Activated B cell treated with CpG ODN at 0.5 μM for 24 hours (primary cell): ENCODE results near the gene HIGD2A. TPM values are rescaled to one million over a fixed set of nuclear protein-coding genes. Genes with fewer than 3 reads are reported as not detected.

Experiments used
- ATAC-seq: fragments of 200-7000 bp; cut with Tn5 transposase; one replicate; pipeline ENCODE4 v1.10.0; 2021; ENCODE audit warnings: low read depth, mild to moderate bottlenecking, moderate library complexity
- CTCF ChIA-PET: fragments of 350-600 bp; sonication (Branson Sonifier 250); formaldehyde crosslinking; loops from one replicate; lab custom pipeline; 2021; ENCODE audit warnings: antibody characterized with exemption; lab: Charles Lee
- POLR2A ChIA-PET: fragments of 350-600 bp; sonication (Branson Sonifier 250); formaldehyde crosslinking; loops from one replicate; lab custom pipeline; 2021; ENCODE audit warnings: antibody characterized with exemption; lab: Charles Lee
- DNase-seq: peaks from one replicate; pipeline ENCODE4 v3.0.0; 2022
- H3K27ac Mint-ChIP-seq: one replicate; pipeline ENCODE4 v1.8.0; 2020; ENCODE audit warnings: mixed read lengths
- H3K27me3 Mint-ChIP-seq: one replicate; pipeline ENCODE4 v1.8.0; 2021; ENCODE audit warnings: mixed read lengths
- H3K36me3 Mint-ChIP-seq: one replicate; pipeline ENCODE4 v1.8.0; 2021; ENCODE audit warnings: low read depth, mixed read lengths
- H3K4me1 Mint-ChIP-seq: one replicate; pipeline ENCODE4 v1.8.0; 2021; ENCODE audit warnings: mixed read lengths
- H3K4me3 Mint-ChIP-seq: one replicate; pipeline ENCODE4 v1.8.0; 2020; ENCODE audit warnings: mild to moderate bottlenecking, mixed read lengths
- H3K9me3 Mint-ChIP-seq: one replicate; pipeline ENCODE4 v1.8.0; 2020; ENCODE audit warnings: mixed read lengths
- CTCF ChIP-seq: fragments of 200-600 bp; IDR thresholded peaks from one replicate; pipeline ENCODE4 v1.8.0; 2022; ENCODE audit warnings: antibody characterized with exemption, mild to moderate bottlenecking
- intact Hi-C: fragments of 100-400 bp; cut with micrococcal nuclease; formaldehyde crosslinking; loops from one replicate; pipeline ENCODE4 v1.15.1; 2024
- total RNA-seq: library from RNA; stranded (reverse); gene quantifications from 2 replicates; pipeline ENCODE4 v1.2.3, GENCODE V29; 2022

Gene HIGD2A
- total RNA-seq, 1 donor from 2014 or later, result 116 TPM

- TF ChIP-seq CTCF, result no peak
- Mint-ChIP-seq H3K27me3 (peaks cover 10% of the 10 kb centered on the region), H3K36me3 (no peaks in the 10 kb centered on the region), H3K9me3 (no peaks in the 10 kb centered on the region), H3K27ac (no peak overlapping the region), H3K4me3 (no peak overlapping the region), H3K4me1 (peaks cover 14% of the 10 kb centered on the region)
- DNase-seq (no peak), ATAC-seq (no peak)
- intact Hi-C loops, result no loop called here
- ChIA-PET CTCF (no interaction called here), POLR2A (interaction anchor here (0.7 kb wide), 1 partner anchor 18 kb away, joined by 3 read pairs; no protein-coding TSS in a partner anchor)
Observed at GRCh38 chr5:176420086-176420485, 31.5 kb downstream of the HIGD2A start.

- intact Hi-C loops, result no loop called here
- POLR2A ChIA-PET, result no interaction called here
- TF ChIP-seq CTCF, result no peak
- no peak overlapping the region for H3K27ac Mint-ChIP-seq
- H3K4me3 Mint-ChIP-seq, result no peak overlapping the region
- CTCF ChIA-PET, result no interaction called here
- no peak for DNase-seq
- peaks cover 8% of the 10 kb centered on the region for H3K4me1 Mint-ChIP-seq
- H3K9me3 Mint-ChIP-seq, result no peaks in the 10 kb centered on the region
- H3K27me3 Mint-ChIP-seq, result peaks cover 11% of the 10 kb centered on the region
- no peaks in the 10 kb centered on the region for H3K36me3 Mint-ChIP-seq
- ATAC-seq, result no peak
Observed at GRCh38 chr5:176420972-176421544, 32.5 kb downstream of the HIGD2A start.

GRCh38 chr5:176424181-176424580 lies 35.6 kb downstream of the HIGD2A start:
- no peak for ATAC-seq
- DNase-seq, result no peak
- intact Hi-C loops, result no loop called here
- no peak for TF ChIP-seq CTCF
- ChIA-PET CTCF (no interaction called here), POLR2A (no interaction called here)
- Mint-ChIP-seq H3K27me3 (peaks cover 11% of the 10 kb centered on the region), H3K9me3 (no peaks in the 10 kb centered on the region), H3K27ac (no peak overlapping the region), H3K36me3 (no peaks in the 10 kb centered on the region), H3K4me1 (no peaks in the 10 kb centered on the region), H3K4me3 (no peak overlapping the region)

- Mint-ChIP-seq H3K27ac (no peak overlapping the region), H3K27me3 (peaks cover 11% of the 10 kb centered on the region), H3K4me1 (no peaks in the 10 kb centered on the region), H3K36me3 (no peaks in the 10 kb centered on the region), H3K9me3 (no peaks in the 10 kb centered on the region), H3K4me3 (no peak overlapping the region)
- TF ChIP-seq CTCF, result no peak
- ChIA-PET POLR2A (no interaction called here), CTCF (no interaction called here)
- intact Hi-C loops, result no loop called here
- ATAC-seq, result no peak
- DNase-seq, result no peak
Observed at GRCh38 chr5:176425138-176425537, 36.6 kb downstream of the HIGD2A start.

GRCh38 chr5:176425791-176426190 lies 37.2 kb downstream of the HIGD2A start:
- no peak overlapping the region for H3K27ac Mint-ChIP-seq
- intact Hi-C loops, result no loop called here
- H3K36me3 Mint-ChIP-seq, result no peaks in the 10 kb centered on the region
- no peaks in the 10 kb centered on the region for H3K4me1 Mint-ChIP-seq
- POLR2A ChIA-PET, result no interaction called here
- no peaks in the 10 kb centered on the region for H3K9me3 Mint-ChIP-seq
- TF ChIP-seq CTCF, result no peak
- no peak overlapping the region for H3K4me3 Mint-ChIP-seq
- no peak for DNase-seq
- peaks cover 7% of the 10 kb centered on the region for H3K27me3 Mint-ChIP-seq
- no peak for ATAC-seq
- CTCF ChIA-PET, result interaction anchor here (0.6 kb wide), 1 partner anchor 22 kb away, joined by 3 read pairs; no protein-coding TSS in a partner anchor
